Measurements from ENCODE around the gene FRMD7. TPM values are rescaled to one million over a fixed set of nuclear protein-coding genes. Genes with fewer than 3 reads are reported as not detected.

FRMD7 gene
- total RNA-seq, 1 donor, result 1.1 TPM

DNA sequence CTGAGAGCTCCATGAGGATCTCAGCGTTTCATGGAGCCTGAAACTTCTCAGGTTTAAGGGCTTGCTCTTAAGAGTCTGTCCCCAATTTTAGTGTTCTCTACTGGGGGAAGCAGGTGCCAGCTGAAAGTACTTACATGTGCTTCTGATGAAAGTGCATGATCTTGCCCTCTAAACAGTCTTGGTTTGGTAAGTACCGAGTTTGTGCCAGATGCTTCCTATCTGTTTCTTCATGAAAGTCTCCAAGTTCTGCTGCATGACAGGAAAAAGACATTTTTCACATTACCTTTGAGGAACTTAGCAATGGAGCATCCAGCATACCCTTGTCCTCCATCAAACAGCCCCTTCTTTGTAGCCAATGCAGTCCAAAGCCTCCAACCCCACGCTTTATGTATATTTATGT lies 42.0 kb downstream of the FRMD7 start:
- no peak overlapping the region for H2AFZ ChIP-seq (ENCODE audit: low read length)
- peaks cover 15% of the 10 kb centered on the region for H3K27me3 ChIP-seq (ENCODE audit: insufficient read depth, low read length)
- no peaks in the 10 kb centered on the region for H3K9me3 ChIP-seq (ENCODE audit: low read depth, low read length)
- no peaks in the 10 kb centered on the region for H3K36me3 ChIP-seq (ENCODE audit: insufficient read depth, low read length)
- H3K79me2 ChIP-seq (ENCODE audit: insufficient read depth, low read length), result no peaks in the 10 kb centered on the region
- H3K4me1 ChIP-seq (ENCODE audit: insufficient read depth, low read length), result peaks cover 6% of the 10 kb centered on the region
- H3K4me3 ChIP-seq (ENCODE audit: insufficient read depth, low read length), result no peak overlapping the region
- no peak overlapping the region for H3K27ac ChIP-seq (ENCODE audit: low read depth, low read length)
- no peak overlapping the region for H3K4me2 ChIP-seq (ENCODE audit: insufficient read depth, low read length)
- no peak for TF ChIP-seq CTCF (IDR thresholded peaks at IDR 0.05; ENCODE audit: extremely low read depth, low read depth, low read length)
- no peaks in the 10 kb centered on the region for H4K20me1 ChIP-seq (ENCODE audit: insufficient read depth, low read length)
- no peak for DNase-seq (ENCODE audit: insufficient read length, low spot score, missing footprints)

DNA sequence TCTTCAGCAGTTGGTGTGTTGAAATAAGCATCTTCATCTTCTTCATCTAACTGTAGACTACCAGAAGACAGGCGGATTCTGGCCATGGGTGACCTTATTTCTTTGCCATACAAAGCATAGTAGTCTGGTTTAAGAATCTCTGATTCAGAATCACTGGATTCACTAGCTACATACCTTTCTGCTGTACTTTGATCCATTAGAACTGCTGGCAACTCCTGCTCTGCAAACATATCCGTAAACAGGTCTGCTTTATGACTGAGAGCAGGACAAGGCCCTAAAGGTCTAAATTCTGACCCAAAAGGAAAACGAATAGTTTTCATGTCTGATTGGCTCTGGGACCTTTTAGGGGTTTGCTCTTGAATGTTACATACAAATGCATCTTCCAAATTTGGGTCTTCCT lies 49.9 kb downstream of the FRMD7 start:
- Histone ChIP-seq H3K27ac (ENCODE audit: low read depth, low read length) (no peak overlapping the region), H3K9me3 (ENCODE audit: low read depth, low read length) (no peaks in the 10 kb centered on the region), H3K79me2 (ENCODE audit: insufficient read depth, low read length) (no peaks in the 10 kb centered on the region), H3K27me3 (ENCODE audit: insufficient read depth, low read length) (peaks cover 5% of the 10 kb centered on the region), H3K4me3 (ENCODE audit: insufficient read depth, low read length) (no peak overlapping the region), H2AFZ (ENCODE audit: low read length) (no peak overlapping the region), H4K20me1 (ENCODE audit: insufficient read depth, low read length) (no peaks in the 10 kb centered on the region), H3K4me2 (ENCODE audit: insufficient read depth, low read length) (no peak overlapping the region), H3K36me3 (ENCODE audit: insufficient read depth, low read length) (no peaks in the 10 kb centered on the region), H3K4me1 (ENCODE audit: insufficient read depth, low read length) (no peaks in the 10 kb centered on the region)
- no peak for TF ChIP-seq CTCF (IDR thresholded peaks at IDR 0.05; ENCODE audit: extremely low read depth, low read depth, low read length)
- no peak for DNase-seq (ENCODE audit: insufficient read length, low spot score, missing footprints)

- peaks cover 3% of the 10 kb centered on the region for H3K27me3 ChIP-seq (ENCODE audit: insufficient read depth, low read length)
- H2AFZ ChIP-seq (ENCODE audit: low read length), result no peak overlapping the region
- no peaks in the 10 kb centered on the region for H3K4me1 ChIP-seq (ENCODE audit: insufficient read depth, low read length)
- H3K79me2 ChIP-seq (ENCODE audit: insufficient read depth, low read length), result no peaks in the 10 kb centered on the region
- no peaks in the 10 kb centered on the region for H4K20me1 ChIP-seq (ENCODE audit: insufficient read depth, low read length)
- DNase-seq (ENCODE audit: insufficient read length, low spot score, missing footprints), result no peak
- TF ChIP-seq CTCF (IDR thresholded peaks at IDR 0.05; ENCODE audit: extremely low read depth, low read depth, low read length), result no peak
- H3K36me3 ChIP-seq (ENCODE audit: insufficient read depth, low read length), result no peaks in the 10 kb centered on the region
- no peak overlapping the region for H3K4me2 ChIP-seq (ENCODE audit: insufficient read depth, low read length)
- H3K9me3 ChIP-seq (ENCODE audit: low read depth, low read length), result no peaks in the 10 kb centered on the region
- no peak overlapping the region for H3K4me3 ChIP-seq (ENCODE audit: insufficient read depth, low read length)
- no peak overlapping the region for H3K27ac ChIP-seq (ENCODE audit: low read depth, low read length)
Measured at GRCh38 chrX:132077414-132077813, 50.4 kb downstream of the FRMD7 start.

DNA sequence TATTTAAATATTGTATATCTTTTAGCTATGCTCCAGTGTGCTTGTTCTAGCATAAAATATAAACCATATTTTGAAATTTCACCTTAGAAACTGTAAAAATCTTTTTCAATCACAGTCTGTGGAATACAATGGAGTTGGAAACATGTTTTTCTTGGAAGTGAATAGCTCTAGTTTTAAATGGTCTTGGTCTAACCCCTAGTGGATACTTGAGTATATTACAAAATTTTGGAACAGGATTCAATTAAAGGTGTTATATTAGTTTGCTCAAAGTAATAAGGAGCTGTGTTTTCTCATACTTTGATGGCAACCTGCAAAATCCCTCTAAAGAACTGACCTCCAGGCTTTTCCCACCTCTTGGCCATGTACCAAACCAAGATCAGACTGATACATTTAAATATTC lies 56.6 kb downstream of the FRMD7 start:
- no peak overlapping the region for H2AFZ ChIP-seq (ENCODE audit: low read length)
- no peak overlapping the region for H3K27ac ChIP-seq (ENCODE audit: low read depth, low read length)
- no peaks in the 10 kb centered on the region for H3K36me3 ChIP-seq (ENCODE audit: insufficient read depth, low read length)
- H3K4me3 ChIP-seq (ENCODE audit: insufficient read depth, low read length), result no peak overlapping the region
- no peaks in the 10 kb centered on the region for H3K9me3 ChIP-seq (ENCODE audit: low read depth, low read length)
- TF ChIP-seq CTCF (IDR thresholded peaks at IDR 0.05; ENCODE audit: extremely low read depth, low read depth, low read length), result peak; percentile 38
- peaks cover 4% of the 10 kb centered on the region for H3K27me3 ChIP-seq (ENCODE audit: insufficient read depth, low read length)
- no peak overlapping the region for H3K4me2 ChIP-seq (ENCODE audit: insufficient read depth, low read length)
- no peaks in the 10 kb centered on the region for H4K20me1 ChIP-seq (ENCODE audit: insufficient read depth, low read length)
- no peaks in the 10 kb centered on the region for H3K4me1 ChIP-seq (ENCODE audit: insufficient read depth, low read length)
- H3K79me2 ChIP-seq (ENCODE audit: insufficient read depth, low read length), result no peaks in the 10 kb centered on the region
- peak; percentile 25 for DNase-seq (ENCODE audit: insufficient read length, low spot score, missing footprints)

All from osteoblast (primary cell).